B cell (primary cell): ENCODE measurements around the gene POLE. TPM values are rescaled to one million over a fixed set of nuclear protein-coding genes. Genes with fewer than 3 reads are reported as not detected.
A peak's percentile ranks its signal among the peaks of the same experiment; 100 is the strongest.

ENCODE experiments used
- ATAC-seq: fragments of 200-7000 bp; cut with Tn5 transposase; one replicate; pipeline ENCODE4 v1.10.0; 2021; ENCODE audit warnings: low read depth, mild to moderate bottlenecking, moderate number of reproducible peaks, moderate library complexity
- CTCF ChIA-PET: fragments of 350-600 bp; sonication (Branson Sonifier 250); formaldehyde crosslinking; loops from one replicate; lab custom pipeline; 2021; ENCODE audit warnings: antibody characterized with exemption, inconsistent platforms; lab: Charles Lee
- POLR2A ChIA-PET: fragments of 350-600 bp; sonication (Branson Sonifier 250); formaldehyde crosslinking; loops from one replicate; lab custom pipeline; 2021; ENCODE audit warnings: antibody characterized with exemption; lab: Charles Lee
- DNase-seq: peaks from one replicate; pipeline ENCODE4 v3.0.0; 2013
- H2AFZ ChIP-seq: 2 replicates; pipeline ENCODE4 v1.6.1; 2012; ENCODE audit warnings: mild to moderate bottlenecking, low read depth, low read length; ENCODE audit not compliant: insufficient read depth, poor library complexity, severe bottlenecking
- H3K27ac ChIP-seq, 2 donors: 1 replicate in 1 of 2; 2 replicates in 1 of 2; pipeline ENCODE4 v1.5.1; 2012 to 2013; ENCODE audit warnings: low read length in 2 of 2, mild to moderate bottlenecking in 2 of 2, moderate library complexity in 1 of 2
- H3K27me3 ChIP-seq, 4 experiments: fragments of 200-600 bp in 1 of 4; sonication (generic) in 1 of 4; replicated peaks in 1 of 4; 1 replicate in 2 of 4; 2 replicates in 2 of 4; pipeline versions ENCODE4 v1.6.1 to v1.7.0; 2013 to 2016; ENCODE audit warnings: low read length in 3 of 4, mild to moderate bottlenecking in 2 of 4, mixed read lengths in 1 of 4, moderate library complexity in 1 of 4; ENCODE audit not compliant: insufficient read depth in 4 of 4, control insufficient read depth in 3 of 4; ENCODE audit errors: control extremely low read depth in 1 of 4
- H3K36me3 ChIP-seq, 2 experiments: replicated peaks in 1 of 2; 1 replicate in 1 of 2; 2 replicates in 1 of 2; pipeline versions ENCODE4 v1.6.1 to v1.7.1; 2013; ENCODE audit warnings: low read length in 1 of 2; ENCODE audit not compliant: insufficient read depth in 2 of 2, control insufficient read depth in 1 of 2; ENCODE audit errors: control extremely low read depth in 1 of 2, extremely low read depth in 1 of 2
- H3K4me1 ChIP-seq, 2 donors: fragments of 200-600 bp in 1 of 2; sonication (generic) in 1 of 2; 1 replicate in 1 of 2; 2 replicates in 1 of 2; pipeline versions ENCODE4 v1.5.1 to v1.6.1; 2013 to 2017; ENCODE audit warnings: low read length in 2 of 2; ENCODE audit not compliant: control insufficient read depth in 2 of 2, insufficient read depth in 2 of 2
- H3K4me2 ChIP-seq: replicated peaks from 2 replicates; pipeline ENCODE3; 2012; ENCODE audit warnings: mild to moderate bottlenecking, low read depth, low read length; ENCODE audit not compliant: poor library complexity, severe bottlenecking
- H3K4me3 ChIP-seq, 5 experiments: fragments of 200-600 bp in 1 of 5; sonication (generic) in 1 of 5; 1 replicate in 3 of 5; 2 replicates in 2 of 5; pipeline versions ENCODE4 v1.5.1 to v1.7.0; 2011 to 2016; ENCODE audit warnings: low read length in 4 of 5, mild to moderate bottlenecking in 4 of 5, low read depth in 2 of 5, control low read depth in 1 of 5, moderate library complexity in 1 of 5; ENCODE audit not compliant: insufficient read depth in 1 of 5; ENCODE audit errors: control extremely low read depth in 1 of 5, extremely low read depth in 1 of 5
- H3K79me2 ChIP-seq: fragments of 200-600 bp; sonication (generic); one replicate; pipeline ENCODE4 v1.6.0; 2016; ENCODE audit warnings: low read length; ENCODE audit not compliant: control insufficient read depth, insufficient read depth
- H3K9ac ChIP-seq: fragments of 200-600 bp; sonication (generic); 2 replicates; pipeline ENCODE4 v1.6.1; 2017; ENCODE audit warnings: mild to moderate bottlenecking, low read length, moderate library complexity
- H3K9me3 ChIP-seq, 3 donors: one replicate each; pipeline versions ENCODE4 v1.6.1 to v1.7.1; 2013; ENCODE audit warnings: low read length in 2 of 3; ENCODE audit not compliant: control insufficient read depth in 2 of 3, insufficient read depth in 1 of 3; ENCODE audit errors: control extremely low read depth in 1 of 3
- H4K20me1 ChIP-seq: 2 replicates; pipeline ENCODE4 v1.6.0; 2012; ENCODE audit warnings: mild to moderate bottlenecking, low read length; ENCODE audit not compliant: insufficient read depth, control insufficient read depth, poor library complexity, severe bottlenecking
- H3K27ac Mint-ChIP-seq: one replicate; pipeline ENCODE4 v1.8.0; 2021; ENCODE audit warnings: mixed read lengths
- H3K27me3 Mint-ChIP-seq: one replicate; pipeline ENCODE4 v1.8.0; 2021; ENCODE audit warnings: mixed read lengths
- H3K4me1 Mint-ChIP-seq: one replicate; pipeline ENCODE4 v1.8.0; 2021; ENCODE audit warnings: mixed read lengths
- H3K4me3 Mint-ChIP-seq: one replicate; pipeline ENCODE4 v1.8.0; 2021; ENCODE audit warnings: mixed read lengths
- H3K9me3 Mint-ChIP-seq: one replicate; pipeline ENCODE4 v1.8.0; 2022; ENCODE audit warnings: mixed read lengths; ENCODE audit not compliant: insufficient read depth
- EZH2 ChIP-seq: IDR thresholded peaks from 2 replicates; pipeline ENCODE4 v1.6.1; 2012; ENCODE audit warnings: borderline replicate concordance, low read depth, mild to moderate bottlenecking, moderate library complexity, low read length; ENCODE audit not compliant: insufficient read depth, poor library complexity, severe bottlenecking
- WGBS: methylation state at CpG from one replicate; pipeline ENCODE4 v1.1.5; 2013; ENCODE audit warnings: missing lambda C conversion rate; ENCODE audit not compliant: insufficient coverage; 5-methylcytosine and 5-hydroxymethylcytosine counted together
- intact Hi-C: fragments of 100-400 bp; cut with micrococcal nuclease; formaldehyde crosslinking; loops from one replicate; pipeline ENCODE4 v1.10.0; 2022
- polyA plus RNA-seq: library from polyadenylated mRNA; depleted of rRNA; stranded (reverse); fragments of >200 nt; gene quantifications from 2 replicates; pipeline ENCODE4 v1.2.3, GENCODE V29; 2012
- total RNA-seq, 2 donors: library from RNA; stranded (reverse); fragments of 120-200 nt in 1 of 2; gene quantifications; 1 replicate in 1 of 2; 2 replicates in 1 of 2; pipeline versions ENCODE4 v1.2.3 to v1.2.4, GENCODE V29; 2013 to 2022
- TF ChIP-seq, protein P1 (sequence below): fragments of 200-600 bp; IDR thresholded peaks from one replicate; pipeline ENCODE4 v1.8.0; 2022; ENCODE audit warnings: antibody characterized with exemption, mild to moderate bottlenecking

Gene POLE
- total and polyA plus RNA-seq, 2 donors (not counting 1 experiment from before 2014, with no cell fraction given) = 32.0 to 62.0 TPM

DNA sequence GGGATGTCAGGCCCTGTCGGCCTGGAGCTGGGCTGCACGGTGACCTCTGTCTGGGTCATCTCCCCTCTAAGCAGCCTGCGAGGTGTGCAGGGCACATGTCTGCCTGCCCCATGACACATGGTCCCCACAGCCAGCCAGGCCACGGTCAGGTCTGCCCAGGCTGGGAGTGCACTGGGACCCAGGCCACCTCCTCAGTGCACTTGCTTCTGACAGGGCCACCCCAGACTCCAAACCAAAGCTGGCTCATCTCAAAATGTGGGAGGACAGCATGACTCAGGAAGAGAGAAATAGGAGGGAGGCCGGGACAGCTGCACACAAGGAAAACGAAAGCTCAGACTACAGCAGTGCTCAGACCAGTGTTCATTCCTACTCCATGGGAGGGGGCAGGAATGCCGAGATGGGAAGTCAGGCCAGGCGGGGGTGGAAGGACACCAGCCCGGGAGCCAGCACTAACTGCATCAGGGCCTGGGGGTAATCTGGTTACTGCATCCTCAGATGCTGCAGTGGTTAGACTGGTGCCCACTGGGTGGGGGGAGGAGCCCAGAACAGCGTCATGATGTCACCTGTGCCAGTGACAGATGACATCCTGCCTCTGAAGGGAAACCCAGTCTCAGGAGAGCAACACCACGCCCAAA lies 64.6 kb downstream of the POLE start:
- no peak for TF ChIP-seq EZH2
- TF ChIP-seq, protein P1, sequence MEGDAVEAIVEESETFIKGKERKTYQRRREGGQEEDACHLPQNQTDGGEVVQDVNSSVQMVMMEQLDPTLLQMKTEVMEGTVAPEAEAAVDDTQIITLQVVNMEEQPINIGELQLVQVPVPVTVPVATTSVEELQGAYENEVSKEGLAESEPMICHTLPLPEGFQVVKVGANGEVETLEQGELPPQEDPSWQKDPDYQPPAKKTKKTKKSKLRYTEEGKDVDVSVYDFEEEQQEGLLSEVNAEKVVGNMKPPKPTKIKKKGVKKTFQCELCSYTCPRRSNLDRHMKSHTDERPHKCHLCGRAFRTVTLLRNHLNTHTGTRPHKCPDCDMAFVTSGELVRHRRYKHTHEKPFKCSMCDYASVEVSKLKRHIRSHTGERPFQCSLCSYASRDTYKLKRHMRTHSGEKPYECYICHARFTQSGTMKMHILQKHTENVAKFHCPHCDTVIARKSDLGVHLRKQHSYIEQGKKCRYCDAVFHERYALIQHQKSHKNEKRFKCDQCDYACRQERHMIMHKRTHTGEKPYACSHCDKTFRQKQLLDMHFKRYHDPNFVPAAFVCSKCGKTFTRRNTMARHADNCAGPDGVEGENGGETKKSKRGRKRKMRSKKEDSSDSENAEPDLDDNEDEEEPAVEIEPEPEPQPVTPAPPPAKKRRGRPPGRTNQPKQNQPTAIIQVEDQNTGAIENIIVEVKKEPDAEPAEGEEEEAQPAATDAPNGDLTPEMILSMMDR = no peak
- peaks cover 0 to 3% of the 10 kb centered on the region in 2 donors for H3K4me1 ChIP-seq
- H3K9me3 ChIP-seq = peaks cover 0 to 8% (median 3%) of the 10 kb centered on the region in 3 donors
- no peak overlapping the region for H3K4me2 ChIP-seq
- H3K27me3 ChIP-seq = peaks cover 0 to 14% (median 5%) of the 10 kb centered on the region in 4 experiments
- ATAC-seq (no peak), DNase-seq (no peak)
- Mint-ChIP-seq H3K4me3 (no peak overlapping the region), H3K4me1 (peaks cover 6% of the 10 kb centered on the region), H3K27me3 (peaks cover 10% of the 10 kb centered on the region), H3K9me3 (no peaks in the 10 kb centered on the region), H3K27ac (peak overlapping the region; percentile 37)
- no peaks in the 10 kb centered on the region for H4K20me1 ChIP-seq
- H3K36me3 ChIP-seq = peaks cover 0 to 3% of the 10 kb centered on the region in 2 experiments
- intact Hi-C loops = no loop called here
- no peak overlapping the region for H3K4me3 ChIP-seq
- ChIA-PET CTCF (interaction anchor here (1.0 kb wide), 1 partner anchor 207 kb away, joined by 3 read pairs; no protein-coding TSS in a partner anchor), POLR2A (no interaction called here)
- WGBS = 90% methylated on average over 9 of the region's 11 CpGs
- H2AFZ ChIP-seq = no peak overlapping the region
- H3K79me2 ChIP-seq = no peaks in the 10 kb centered on the region
- H3K27ac ChIP-seq = no peak overlapping the region
- no peak overlapping the region for H3K9ac ChIP-seq

GRCh38 chr12:132621657-132622435 lies 65.3 kb downstream of the POLE start:
- TF ChIP-seq, protein P1 = no peak
- TF ChIP-seq EZH2 = no peak
- Histone ChIP-seq H3K9ac (no peak overlapping the region), H3K79me2 (no peaks in the 10 kb centered on the region), H3K9me3 (peaks cover 2 to 13% (median 10%) of the 10 kb centered on the region in 3 donors), H2AFZ (no peak overlapping the region), H3K27ac (no peak overlapping the region), H3K4me1 (peaks cover 0 to 6% of the 10 kb centered on the region in 2 donors), H4K20me1 (no peaks in the 10 kb centered on the region), H3K27me3 (peaks cover 0 to 21% (median 12%) of the 10 kb centered on the region in 4 experiments), H3K4me3 (no peak overlapping the region), H3K4me2 (no peak overlapping the region), H3K36me3 (peaks cover 0 to 3% of the 10 kb centered on the region in 2 experiments)
- intact Hi-C loops = no loop called here
- DNase-seq = no peak
- Mint-ChIP-seq H3K27ac (peak overlapping the region; percentile 37), H3K9me3 (no peaks in the 10 kb centered on the region), H3K4me1 (peaks cover 6% of the 10 kb centered on the region), H3K4me3 (no peak overlapping the region), H3K27me3 (peaks cover 15% of the 10 kb centered on the region)
- ChIA-PET CTCF (no interaction called here), POLR2A (no interaction called here)
- no peak for ATAC-seq
- WGBS = 89% methylated on average over 21 of the region's 21 CpGs
